Measurements from ENCODE around the gene RBM17.

RBM17 gene

GRCh38 chr10:6068006-6068405 is 20.8 kb upstream of the RBM17 start:
- no peak overlapping the region for H3K27ac ChIP-seq
- TF ChIP-seq CTCF (conservative IDR thresholded peaks at IDR 0.05): no peak

GRCh38 chr10:6068422-6068821 is 20.4 kb upstream of the RBM17 start:
- no peak overlapping the region for H3K27ac ChIP-seq
- TF ChIP-seq ZFX (IDR thresholded peaks at IDR 0.05) (no peak), CTCF (conservative IDR thresholded peaks at IDR 0.05) (no peak)

GRCh38 chr10:6069081-6069931 is 19.5 kb upstream of the RBM17 start:
- no peak overlapping the region for H3K27ac ChIP-seq
- no peak for TF ChIP-seq ZFX (IDR thresholded peaks at IDR 0.05)
- no peak for TF ChIP-seq CTCF (conservative IDR thresholded peaks at IDR 0.05)

- H3K27ac ChIP-seq: no peak overlapping the region
- no peak for TF ChIP-seq CTCF (conservative IDR thresholded peaks at IDR 0.05)
- TF ChIP-seq ZFX (IDR thresholded peaks at IDR 0.05): no peak
Observed at GRCh38 chr10:6070660-6071059, 18.2 kb upstream of the RBM17 start.

GRCh38 chr10:6071181-6072175 is 17.4 kb upstream of the RBM17 start:
- TF ChIP-seq ZFX (IDR thresholded peaks at IDR 0.05) (no peak), CTCF (conservative IDR thresholded peaks at IDR 0.05) (no peak)
- no peak overlapping the region for H3K27ac ChIP-seq

- no peak overlapping the region for H3K27ac ChIP-seq
- no peak for TF ChIP-seq CTCF (conservative IDR thresholded peaks at IDR 0.05)
- TF ChIP-seq ZFX (IDR thresholded peaks at IDR 0.05): no peak
Observed at GRCh38 chr10:6072215-6072934, 16.5 kb upstream of the RBM17 start.

All from C4-2B (cell line).